Smooth muscle cell (in vitro differentiated cells): ENCODE measurements around the gene FRMD7. TPM values are rescaled to one million over a fixed set of nuclear protein-coding genes. Genes with fewer than 3 reads are reported as not detected.

Experiments used
- DNase-seq: peaks from one replicate; lab custom pipeline; 2025; ENCODE audit not compliant: unreplicated experiment; lab: John Stamatoyannopoulos, UW
- H2AFZ ChIP-seq: fragments of 200-600 bp; sonication (generic); 2 replicates; pipeline ENCODE4 v1.6.0; 2016; ENCODE audit warnings: antibody characterized with exemption, low read depth, mild to moderate bottlenecking
- H3F3A ChIP-seq: fragments of 200-600 bp; sonication (generic); 2 replicates; pipeline ENCODE4 v1.6.0; 2017; ENCODE audit warnings: antibody characterized with exemption, low read depth
- H3K27ac ChIP-seq: fragments of 200-600 bp; sonication (generic); 2 replicates; pipeline ENCODE4 v1.5.1; 2016; ENCODE audit warnings: low read depth, mild to moderate bottlenecking
- H3K27me3 ChIP-seq: fragments of 200-600 bp; sonication (generic); 2 replicates; pipeline ENCODE4 v1.6.1; 2016; ENCODE audit warnings: low read depth, mild to moderate bottlenecking
- H3K36me3 ChIP-seq: fragments of 200-600 bp; sonication (generic); 2 replicates; pipeline ENCODE4 v1.5.1; 2016; ENCODE audit warnings: low read depth
- H3K4me1 ChIP-seq: fragments of 200-600 bp; sonication (generic); 2 replicates; pipeline ENCODE4 v1.5.1; 2016; ENCODE audit warnings: low read depth
- H3K4me2 ChIP-seq: fragments of 200-600 bp; sonication (generic); 2 replicates; pipeline ENCODE4 v1.6.0; 2016; ENCODE audit warnings: mild to moderate bottlenecking
- H3K4me3 ChIP-seq: fragments of 200-600 bp; sonication (generic); 2 replicates; pipeline ENCODE4 v1.5.1; 2016; ENCODE audit warnings: mild to moderate bottlenecking
- H3K79me2 ChIP-seq: fragments of 200-600 bp; sonication (generic); 2 replicates; pipeline ENCODE4 v1.6.0; 2016; ENCODE audit warnings: low read depth, mild to moderate bottlenecking
- H3K9ac ChIP-seq: fragments of 200-600 bp; sonication (generic); 2 replicates; pipeline ENCODE4 v1.6.0; 2016; ENCODE audit warnings: low read depth
- H3K9me3 ChIP-seq: fragments of 200-600 bp; sonication (generic); replicated peaks from 2 replicates; pipeline ENCODE4 v1.5.1; 2016; ENCODE audit warnings: low read depth
- H4K20me1 ChIP-seq: fragments of 200-600 bp; sonication (generic); 2 replicates; pipeline ENCODE4 v1.6.0; 2016; ENCODE audit warnings: low read depth
- CTCF ChIP-seq: fragments of 200-600 bp; sonication (generic); IDR thresholded peaks from 2 replicates; pipeline ENCODE4 v1.5.1; 2017; ENCODE audit warnings: borderline replicate concordance, mild to moderate bottlenecking, antibody characterized with exemption; ENCODE audit not compliant: insufficient read depth, poor library complexity, severe bottlenecking
- WGBS: methylation state at CpG from one replicate; pipeline ENCODE4 v1.1.7; 2016; ENCODE audit warnings: low lambda C conversion rate; 5-methylcytosine and 5-hydroxymethylcytosine counted together
- polyA plus RNA-seq: library from polyadenylated mRNA; unstranded; fragments of >200 nt; fragmentation: Nextera tagmentation; extraction: Ambion mirVana; gene quantifications from 2 replicates; pipeline ENCODE4 v1.2.1, GENCODE V29; 2016
- total RNA-seq: library from RNA; depleted of rRNA; stranded (reverse); fragments of >200 nt; gene quantifications from 2 replicates; pipeline ENCODE4 v1.2.3, GENCODE V29; 2014

FRMD7 gene
- total and polyA plus RNA-seq, 2 experiments from 2014 or later = not detected

GRCh38 chrX:132092439-132093065, 35.3 kb downstream of the FRMD7 start:
- Histone ChIP-seq H3K27ac (no peak overlapping the region), H2AFZ (no peak overlapping the region), H3K4me2 (no peak overlapping the region), H3F3A (no peaks in the 10 kb centered on the region), H4K20me1 (no peaks in the 10 kb centered on the region), H3K79me2 (no peaks in the 10 kb centered on the region), H3K27me3 (no peaks in the 10 kb centered on the region), H3K4me1 (no peaks in the 10 kb centered on the region), H3K9me3 (no peaks in the 10 kb centered on the region), H3K9ac (no peak overlapping the region), H3K36me3 (no peaks in the 10 kb centered on the region), H3K4me3 (no peak overlapping the region)
- WGBS = 56% methylated on average over 7 of the region's 7 CpGs
- DNase-seq = peak; percentile 1
- TF ChIP-seq CTCF = peak; percentile 60

DNA sequence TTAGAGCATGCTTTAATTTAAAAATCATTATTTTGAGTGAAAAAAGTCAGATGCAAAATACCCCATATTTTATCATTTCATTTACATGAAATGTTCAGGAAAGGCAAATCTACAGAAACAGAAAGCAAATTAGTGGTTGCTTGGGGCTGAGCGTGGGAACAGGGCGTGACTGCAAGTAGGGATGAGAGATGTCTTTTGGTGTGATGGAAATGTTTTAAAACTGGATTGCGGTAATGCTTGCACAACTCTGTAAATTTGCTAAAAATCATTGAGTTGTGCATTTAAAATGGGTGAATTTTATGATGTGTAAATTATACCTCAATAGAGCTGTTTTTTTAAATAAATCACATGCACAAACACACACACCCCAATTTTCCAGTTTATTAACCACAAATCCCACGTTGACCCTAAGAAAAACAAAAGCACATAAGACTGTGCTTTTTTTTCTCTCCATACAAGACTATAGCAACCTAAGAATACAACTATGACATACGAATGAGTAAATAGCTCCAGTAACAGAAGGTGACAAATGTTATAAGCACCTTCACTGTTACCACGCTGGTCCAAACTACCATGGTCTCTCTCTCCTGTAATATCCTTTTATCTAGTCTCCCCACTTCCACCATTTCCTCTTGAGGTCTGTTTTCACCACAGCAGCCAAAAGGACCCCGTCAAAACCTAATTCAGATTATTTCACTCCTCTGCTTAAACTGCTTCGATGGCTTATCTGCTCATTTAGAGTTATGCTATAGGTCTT, 37.2 kb downstream of the FRMD7 start:
- Histone ChIP-seq H3K4me2 (no peak overlapping the region), H3K4me3 (no peak overlapping the region), H3K36me3 (no peaks in the 10 kb centered on the region), H4K20me1 (no peaks in the 10 kb centered on the region), H2AFZ (no peak overlapping the region), H3K4me1 (no peaks in the 10 kb centered on the region), H3K9me3 (no peaks in the 10 kb centered on the region), H3K27me3 (no peaks in the 10 kb centered on the region), H3K9ac (no peak overlapping the region), H3K79me2 (no peaks in the 10 kb centered on the region), H3K27ac (no peak overlapping the region), H3F3A (no peaks in the 10 kb centered on the region)
- 76% methylated on average over 8 of the region's 8 CpGs for WGBS
- no peak for TF ChIP-seq CTCF
- no peak for DNase-seq

DNA sequence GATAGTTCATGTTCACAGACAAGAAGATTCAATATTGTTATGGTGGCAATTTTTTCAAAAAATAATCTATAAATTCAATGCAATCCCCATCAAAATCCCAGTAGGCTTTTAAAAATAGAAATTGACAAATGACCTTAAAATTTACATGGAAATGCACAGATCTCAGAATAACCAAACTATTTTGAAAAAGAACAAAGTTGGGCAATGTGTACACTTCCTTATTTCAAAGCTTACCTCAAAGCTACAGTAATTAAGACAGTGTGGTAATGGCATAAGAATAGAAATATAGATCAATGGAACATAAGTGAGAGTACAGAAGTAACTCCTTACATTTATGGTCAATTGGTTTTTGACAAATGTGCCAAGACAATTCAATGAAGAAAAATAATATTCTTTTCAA, 39.0 kb downstream of the FRMD7 start:
- Histone ChIP-seq H3K79me2 (no peaks in the 10 kb centered on the region), H3K4me2 (no peak overlapping the region), H3K27me3 (no peaks in the 10 kb centered on the region), H2AFZ (no peak overlapping the region), H4K20me1 (no peaks in the 10 kb centered on the region), H3K9me3 (no peaks in the 10 kb centered on the region), H3K9ac (no peak overlapping the region), H3K36me3 (no peaks in the 10 kb centered on the region), H3K4me1 (no peaks in the 10 kb centered on the region), H3K27ac (no peak overlapping the region), H3F3A (no peaks in the 10 kb centered on the region), H3K4me3 (no peak overlapping the region)
- DNase-seq = no peak
- no peak for TF ChIP-seq CTCF
